ENCODE results near the gene SERAC1. TPM values are rescaled to one million over a fixed set of nuclear protein-coding genes. Genes with fewer than 3 reads are reported as not detected.

SERAC1 gene
- total RNA-seq, 1 experiment from 2014 or later, result 7.6 TPM

DNA sequence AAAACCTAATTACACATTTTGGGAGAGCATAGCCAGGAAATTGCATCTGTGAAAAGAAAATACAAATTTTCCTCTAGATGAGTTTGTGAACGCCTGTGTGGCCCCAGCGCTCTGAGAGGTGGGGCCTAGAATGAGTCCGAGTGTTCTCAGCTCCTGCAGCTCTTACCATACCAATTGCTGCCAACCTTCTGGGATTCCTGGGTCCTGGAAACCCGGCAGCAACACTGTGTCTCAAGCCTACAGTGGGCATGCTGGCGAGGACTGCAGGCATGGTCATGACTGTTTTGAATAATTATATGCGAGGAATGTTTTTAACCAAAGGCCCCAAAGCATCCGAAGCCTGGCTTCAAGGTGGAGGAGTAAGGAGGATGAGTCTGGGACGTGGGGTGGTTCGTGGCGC, 90.4 kb downstream of the SERAC1 start:
- H3K4me1 Mint-ChIP-seq, result no peaks in the 10 kb centered on the region; a peak in 1 of 4 replicates
- Histone ChIP-seq H2AK5ac (ENCODE audit: insufficient read length, low read length) (no peak overlapping the region), H3K23me2 (ENCODE audit: insufficient read length, low read depth, low read length, poor library complexity, severe bottlenecking) (no peaks in the 10 kb centered on the region), H4K91ac (ENCODE audit: insufficient read length, low read depth, low read length) (no peak overlapping the region), H2BK5ac (ENCODE audit: insufficient read length, low read length) (no peak overlapping the region), H3K27me3 (ENCODE audit: insufficient read depth, low read length) (no peaks in the 10 kb centered on the region), H3K4me1 (ENCODE audit: insufficient read depth, low read length) (no peaks in the 10 kb centered on the region), H2BK15ac (ENCODE audit: low read depth, low read length) (no peak overlapping the region), H2BK20ac (ENCODE audit: low read depth, low read length, poor library complexity, severe bottlenecking) (no peak overlapping the region), H3K14ac (ENCODE audit: insufficient read depth, low read length) (no peak overlapping the region), H3K79me2 (ENCODE audit: insufficient read depth, low read length) (no peaks in the 10 kb centered on the region), H2BK12ac (ENCODE audit: insufficient read length, low read depth, low read length) (no peak overlapping the region), H4K20me1 (ENCODE audit: control insufficient read depth, insufficient read depth, insufficient read length) (no peaks in the 10 kb centered on the region), H3K23ac (ENCODE audit: insufficient read length, low read depth, low read length) (no peak overlapping the region), H2BK120ac (ENCODE audit: low read depth, low read length, poor library complexity, severe bottlenecking) (no peak overlapping the region), H2AFZ (ENCODE audit: low read length) (no peak overlapping the region), H3K56ac (ENCODE audit: insufficient read length, low read depth, low read length) (no peak overlapping the region), H3K79me1 (ENCODE audit: insufficient read depth, low read depth, low read length, poor library complexity, severe bottlenecking) (no peaks in the 10 kb centered on the region), H3K4me2 (ENCODE audit: insufficient read depth, insufficient read length, low read length) (no peak overlapping the region), H4K5ac (ENCODE audit: insufficient read length, low read depth, low read length) (no peak overlapping the region), H4K8ac (replicated peaks; ENCODE audit: insufficient read length, low read depth, low read length) (no peak overlapping the region), H3K9me3 (ENCODE audit: control insufficient read depth, low read depth, low read length) (no peaks in the 10 kb centered on the region), H3K27ac (ENCODE audit: insufficient read length, low read depth, low read length) (no peak overlapping the region), H3K18ac (ENCODE audit: insufficient read length, low read depth, low read length) (no peak overlapping the region), H3T11ph (ENCODE audit: low read length) (no peak overlapping the region), H3K4ac (ENCODE audit: low read depth, low read length) (no peak overlapping the region), H3K9ac (ENCODE audit: extremely low read depth, insufficient read length, low read length) (no peak overlapping the region)
- no peak overlapping the region for H3K4me3 Mint-ChIP-seq
- H3K36me3 Mint-ChIP-seq (ENCODE audit: insufficient read depth in 1 of 3, low read depth in 3 of 3), result peaks cover 15 to 73% (median 16%) of the 10 kb centered on the region in 3 experiments
- WGBS (ENCODE audit: extremely low coverage, insufficient read length, low lambda C conversion rate), result no CpG with 5 or more reads among the region's 10 CpGs
- peak overlapping the region in 1 of 3 experiments; percentile 70; a peak in 1 of 7 replicates for H3K27ac Mint-ChIP-seq
- no peaks in the 10 kb centered on the region for H3K9me3 Mint-ChIP-seq
- TF ChIP-seq, protein P1, sequence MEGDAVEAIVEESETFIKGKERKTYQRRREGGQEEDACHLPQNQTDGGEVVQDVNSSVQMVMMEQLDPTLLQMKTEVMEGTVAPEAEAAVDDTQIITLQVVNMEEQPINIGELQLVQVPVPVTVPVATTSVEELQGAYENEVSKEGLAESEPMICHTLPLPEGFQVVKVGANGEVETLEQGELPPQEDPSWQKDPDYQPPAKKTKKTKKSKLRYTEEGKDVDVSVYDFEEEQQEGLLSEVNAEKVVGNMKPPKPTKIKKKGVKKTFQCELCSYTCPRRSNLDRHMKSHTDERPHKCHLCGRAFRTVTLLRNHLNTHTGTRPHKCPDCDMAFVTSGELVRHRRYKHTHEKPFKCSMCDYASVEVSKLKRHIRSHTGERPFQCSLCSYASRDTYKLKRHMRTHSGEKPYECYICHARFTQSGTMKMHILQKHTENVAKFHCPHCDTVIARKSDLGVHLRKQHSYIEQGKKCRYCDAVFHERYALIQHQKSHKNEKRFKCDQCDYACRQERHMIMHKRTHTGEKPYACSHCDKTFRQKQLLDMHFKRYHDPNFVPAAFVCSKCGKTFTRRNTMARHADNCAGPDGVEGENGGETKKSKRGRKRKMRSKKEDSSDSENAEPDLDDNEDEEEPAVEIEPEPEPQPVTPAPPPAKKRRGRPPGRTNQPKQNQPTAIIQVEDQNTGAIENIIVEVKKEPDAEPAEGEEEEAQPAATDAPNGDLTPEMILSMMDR (conservative IDR thresholded peaks at IDR 0.05), result no peak
- H3K27me3 Mint-ChIP-seq (ENCODE audit: low read depth), result no peaks in the 10 kb centered on the region
- no peak for DNase-seq

All from H9 (cell line).